Lower leg skin (tissue), 3 donors: Measurements from ENCODE around the gene FARP1.

Experiments
- CTCF ChIP-seq, 3 donors: fragments of 450-650 bp; IDR thresholded peaks; one replicate each; pipeline ENCODE4 v1.5.1; 2016; ENCODE audit warnings: antibody characterized with exemption in 3 of 3, mild to moderate bottlenecking in 3 of 3, moderate library complexity in 2 of 3
- POLR2A ChIP-seq, 2 donors: fragments of 450-650 bp; IDR thresholded peaks; one replicate each; pipeline ENCODE4 v1.6.1; 2016 to 2017; ENCODE audit warnings: antibody characterized with exemption in 2 of 2, mild to moderate bottlenecking in 1 of 2, moderate library complexity in 1 of 2

- TF ChIP-seq CTCF (IDR thresholded peaks at IDR 0.05): no peak
- TF ChIP-seq POLR2A (IDR thresholded peaks at IDR 0.05): no peak
These were observed 70.5 kb downstream of the FARP1 start for GRCh38 chr13:98213354-98213753.
